IMR-90 (cell line): ENCODE data around the gene ADAM17.

Experiments used
- BHLHE40 ChIP-seq: fragments of 150-350 bp; IDR thresholded peaks from 2 replicates; pipeline ENCODE4 v1.6.1; 2016; ENCODE audit warnings: mild to moderate bottlenecking, low read depth, low read length
- CEBPB ChIP-seq: IDR thresholded peaks from 2 replicates; pipeline ENCODE4 v1.6.1; 2012; ENCODE audit warnings: low read depth, low read length, improper control_type of control experiment
- CTCF ChIP-seq: conservative IDR thresholded peaks from 2 replicates; pipeline ENCODE4 v1.5.1; 2012; ENCODE audit warnings: mild to moderate bottlenecking, low read depth, low read length, improper control_type of control experiment
- ELK1 ChIP-seq: fragments of 150-350 bp; IDR thresholded peaks from 2 replicates; pipeline ENCODE4 v1.6.1; 2016; ENCODE audit warnings: low read depth, mild to moderate bottlenecking, low read length, moderate library complexity, borderline replicate concordance
- FOS ChIP-seq: fragments of 150-350 bp; IDR thresholded peaks from 2 replicates; pipeline ENCODE4 v1.6.1; 2016; ENCODE audit warnings: low read depth, low read length
- MXI1 ChIP-seq: IDR thresholded peaks from 2 replicates; pipeline ENCODE4 v1.6.1; 2012; ENCODE audit warnings: low read depth, mild to moderate bottlenecking, low read length, moderate library complexity, borderline replicate concordance
- NFE2L2 ChIP-seq: fragments of 150-350 bp; IDR thresholded peaks from 2 replicates; pipeline ENCODE4 v1.6.1; 2016; ENCODE audit warnings: low read depth, mild to moderate bottlenecking, low read length
- POLR2A ChIP-seq: IDR thresholded peaks from 2 replicates; pipeline ENCODE4 v1.6.1; 2012; ENCODE audit warnings: mild to moderate bottlenecking, low read depth, low read length
- RAD21 ChIP-seq: IDR thresholded peaks from 2 replicates; pipeline ENCODE4 v1.6.1; 2012; ENCODE audit warnings: low read length, improper control_type of control experiment
- RCOR1 ChIP-seq: IDR thresholded peaks from 2 replicates; pipeline ENCODE4 v1.6.1; 2012; ENCODE audit warnings: mild to moderate bottlenecking, low read length, improper control_type of control experiment; ENCODE audit not compliant: insufficient replicate concordance
- RFX5 ChIP-seq: IDR thresholded peaks from 2 replicates; pipeline ENCODE4 v1.8.0; 2012; ENCODE audit warnings: low read depth, mild to moderate bottlenecking, low read length, moderate library complexity
- SMC3 ChIP-seq: fragments of 150-350 bp; IDR thresholded peaks from 2 replicates; pipeline ENCODE4 v1.6.1; 2016; ENCODE audit warnings: low read depth, mild to moderate bottlenecking, antibody characterized with exemption, low read length, moderate library complexity

DNA sequence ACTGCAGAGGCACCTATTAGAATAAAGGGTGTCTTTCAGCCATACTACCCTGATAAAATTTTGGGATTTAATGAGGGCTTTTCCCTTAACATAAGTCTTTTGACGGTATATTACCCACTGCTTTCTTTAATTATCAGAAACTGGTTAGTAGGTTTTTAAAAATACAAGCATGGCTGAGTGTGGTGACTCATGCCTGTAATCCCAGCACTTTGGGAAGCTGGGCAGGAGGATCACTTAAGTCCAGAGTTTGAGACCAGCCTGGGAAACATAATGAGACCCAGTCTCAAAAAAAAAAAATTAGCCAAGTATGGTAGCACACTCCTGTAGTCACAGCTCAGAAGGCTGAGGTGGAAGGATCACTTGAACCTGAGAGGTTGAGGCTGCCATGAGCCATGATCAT, 116.1 kb downstream of the ADAM17 start:
- no peak for TF ChIP-seq CTCF
- no peak for TF ChIP-seq POLR2A
- no peak for TF ChIP-seq RFX5
- no peak for TF ChIP-seq RAD21
- TF ChIP-seq BHLHE40: no peak
- TF ChIP-seq MXI1: no peak
- no peak for TF ChIP-seq ELK1
- no peak for TF ChIP-seq RCOR1
- no peak for TF ChIP-seq CEBPB
- TF ChIP-seq FOS: peak; percentile 59; the same call in 1 of the 2 replicates
- no peak for TF ChIP-seq NFE2L2
- TF ChIP-seq SMC3: no peak
